GM12892 (cell line): Measurements from ENCODE around the gene C1orf105.
"Not testable (repeated sequence)": the region's sequence is repeated elsewhere in the genome, so short reads cannot be mapped to it uniquely, and the experiment has no call there.

Experiments used
- POLR2A ChIP-seq: IDR thresholded peaks from 2 replicates; pipeline ENCODE4 v1.6.1; 2011; ENCODE audit warnings: low read depth, low read length, control low read depth
- POLR2AphosphoS5 ChIP-seq: IDR thresholded peaks from 2 replicates; pipeline ENCODE4 v1.6.1; 2011; ENCODE audit warnings: low read depth, low read length, control low read depth
- TAF1 ChIP-seq: IDR thresholded peaks from 2 replicates; pipeline ENCODE4 v1.6.1; 2011; ENCODE audit warnings: low read depth, mild to moderate bottlenecking, control low read depth, low read length, borderline replicate concordance

DNA sequence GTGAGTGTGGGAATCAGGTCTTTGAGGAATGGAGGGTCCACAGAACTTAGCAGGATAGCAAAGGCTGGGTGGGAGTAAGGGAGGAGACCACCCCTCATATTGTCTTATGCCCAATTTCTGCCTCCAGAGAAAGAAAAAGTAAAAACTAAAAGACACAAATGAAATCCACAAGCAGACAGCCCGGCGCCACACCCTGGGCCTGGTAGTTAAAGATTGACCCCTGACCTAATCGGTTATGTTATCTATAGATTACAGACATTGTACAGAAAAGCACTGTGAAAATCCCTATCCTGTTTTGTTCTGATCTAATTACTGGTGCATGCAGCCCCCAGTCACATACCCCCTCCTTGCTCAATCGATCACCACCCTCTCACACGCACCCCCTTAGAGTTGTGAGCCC is 75.6 kb downstream of the C1orf105 start:
- TF ChIP-seq POLR2AphosphoS5, TAF1, POLR2A: not testable (repeated sequence)
